CD4-positive, alpha-beta T cell treated with Interleukin-4 for 1 hour (primary cell): ENCODE results near the gene UBQLNL.

Source experiments
- DNase-seq, 2 donors: peaks; one replicate each; pipeline ENCODE4 v3.0.0-alpha.2; 2020 to 2022

UBQLNL gene

DNA sequence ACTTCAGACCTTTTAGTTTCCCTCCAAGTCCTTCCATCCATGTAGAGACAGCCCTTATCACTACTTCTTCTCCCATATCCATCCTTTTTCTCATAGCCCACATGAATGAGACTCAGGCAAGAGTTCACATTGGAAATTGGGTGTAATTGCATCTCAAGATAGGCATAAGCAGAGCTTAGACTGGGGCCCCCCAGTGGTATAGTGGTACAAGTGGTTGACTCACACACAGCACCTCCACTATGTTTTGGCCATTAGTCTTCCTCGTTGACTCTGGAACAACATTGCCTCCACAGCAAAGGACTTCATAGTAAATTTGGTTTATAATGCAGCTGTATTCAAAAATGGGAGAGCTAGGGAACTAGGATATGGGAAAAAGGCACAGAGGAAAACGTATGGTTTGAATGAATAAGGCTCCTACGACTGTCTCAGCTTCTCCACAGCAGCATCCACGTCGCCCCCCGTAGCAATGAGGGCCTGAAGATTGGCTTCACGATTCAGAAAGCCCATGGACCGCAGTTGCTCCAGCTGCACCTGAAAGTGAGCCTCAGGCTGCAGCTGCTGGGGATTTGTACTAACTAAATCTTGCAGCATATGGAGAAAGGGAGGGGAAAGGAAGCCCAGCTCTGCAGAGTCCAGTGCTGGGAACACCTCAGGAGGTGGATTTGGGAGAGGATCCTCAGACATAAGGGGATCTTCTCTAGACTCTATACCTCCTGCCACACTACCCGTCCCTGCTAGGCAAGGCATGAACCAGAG, 9.1 kb downstream of the UBQLNL start:
- DNase-seq: no peak

GRCh38 chr11:5505363-5506048, 11.0 kb downstream of the UBQLNL start:
- DNase-seq: no peak

- no peak for DNase-seq
These were observed 12.0 kb downstream of the UBQLNL start for GRCh38 chr11:5504403-5504921.

DNA sequence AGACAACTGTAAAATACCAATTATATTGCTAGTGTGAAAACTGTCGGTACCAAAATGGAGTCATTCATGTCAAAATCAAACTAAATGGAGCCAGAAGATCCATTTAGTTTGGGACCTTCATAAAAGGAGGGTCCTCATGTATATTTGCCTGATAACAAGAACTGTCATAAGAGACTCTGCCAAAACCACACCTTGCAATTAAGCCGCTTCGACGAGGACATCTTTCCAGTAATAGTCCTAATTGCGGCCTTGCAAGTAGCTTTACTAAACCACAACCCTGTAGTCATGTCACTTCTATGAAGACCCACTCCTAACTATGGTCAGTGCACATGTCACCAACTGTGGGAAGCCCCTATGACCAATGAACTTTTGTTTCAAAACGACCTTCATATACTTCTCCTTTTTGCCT, 16.1 kb downstream of the UBQLNL start:
- no peak for DNase-seq

- no peak for DNase-seq
These were observed 16.8 kb downstream of the UBQLNL start for GRCh38 chr11:5499671-5500070.

DNA sequence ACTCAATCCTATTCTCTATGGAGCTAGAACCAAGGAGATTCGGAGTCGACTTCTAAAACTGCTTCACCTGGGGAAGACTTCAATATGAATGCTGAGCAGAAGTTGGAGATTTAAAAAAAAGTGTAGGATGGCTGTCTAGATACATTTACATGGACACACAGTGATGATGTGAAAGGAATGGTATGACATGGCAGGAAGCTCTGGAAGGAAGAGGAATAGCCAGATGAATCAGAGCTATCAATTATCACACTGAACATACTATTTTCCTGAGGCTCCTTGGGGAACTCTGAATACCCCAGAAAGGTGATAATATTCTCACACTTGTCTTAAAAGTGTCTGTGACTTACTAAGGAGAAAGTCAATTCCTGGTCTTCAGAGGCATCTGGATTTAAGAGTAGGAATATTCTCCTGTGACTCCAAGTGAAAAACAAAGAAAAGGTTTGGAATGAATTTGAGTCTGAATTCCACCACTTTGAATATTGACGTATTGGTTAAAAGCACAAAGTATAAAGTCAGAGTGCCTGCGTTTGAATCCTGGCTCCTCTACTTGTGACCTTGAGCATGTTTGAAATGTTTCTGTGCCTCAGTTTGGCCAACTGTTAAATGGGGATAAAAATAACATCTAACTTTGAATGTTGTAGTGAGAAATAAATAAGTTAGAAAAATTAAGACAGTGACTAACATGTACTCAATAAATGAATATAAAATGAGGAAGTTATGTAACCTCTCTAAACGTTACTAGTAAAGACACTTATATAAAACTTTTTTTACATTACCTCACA, 26.7 kb downstream of the UBQLNL start:
- no peak for DNase-seq

GRCh38 chr11:5488798-5489399, 27.6 kb downstream of the UBQLNL start:
- DNase-seq: no peak

DNA sequence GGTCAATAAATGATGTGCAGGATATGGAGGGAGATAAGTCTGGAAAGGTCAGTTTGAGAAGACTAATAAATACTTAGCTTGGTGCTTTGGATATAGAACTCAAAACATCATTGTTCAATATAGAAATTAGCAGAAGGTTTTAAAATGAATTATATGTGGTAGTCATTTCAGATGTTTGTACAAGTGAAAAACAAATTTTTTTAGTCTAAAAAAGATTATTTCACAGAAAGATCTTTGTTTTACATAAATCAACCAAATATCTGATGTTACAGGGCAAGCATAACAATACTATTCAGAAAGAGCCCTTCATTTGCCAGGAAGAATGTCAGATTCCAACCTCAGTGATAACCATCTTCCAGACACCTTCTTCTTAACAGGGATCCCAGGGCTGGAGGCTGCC, 28.1 kb downstream of the UBQLNL start, which contains the start of gene OR52D1:
TSS of gene OR52D1 (plus strand) at position 301 of the 400 bp plus-strand sequence. CDS start at position 323, 22 bp downstream.
- DNase-seq: no peak

DNA sequence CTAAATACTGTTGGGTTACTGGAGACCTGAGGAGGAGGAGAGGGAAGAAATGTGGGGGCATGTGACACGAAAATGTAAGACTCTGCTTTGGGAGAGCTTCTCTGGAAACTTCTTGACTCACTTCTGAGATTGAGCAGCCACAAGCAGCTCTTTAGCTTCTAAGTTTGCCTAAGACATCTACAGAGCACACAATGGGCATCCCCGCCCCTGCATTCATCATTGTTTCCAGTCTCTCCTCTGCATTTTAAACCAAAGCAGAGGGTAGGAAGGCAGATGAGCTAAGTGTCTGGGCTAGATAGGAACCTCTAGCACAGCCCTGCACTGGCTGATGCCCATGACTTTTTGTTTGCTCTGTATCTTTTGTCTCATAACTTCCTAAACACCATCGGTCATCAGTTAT, 30.1 kb downstream of the UBQLNL start:
- DNase-seq: no peak

DNA sequence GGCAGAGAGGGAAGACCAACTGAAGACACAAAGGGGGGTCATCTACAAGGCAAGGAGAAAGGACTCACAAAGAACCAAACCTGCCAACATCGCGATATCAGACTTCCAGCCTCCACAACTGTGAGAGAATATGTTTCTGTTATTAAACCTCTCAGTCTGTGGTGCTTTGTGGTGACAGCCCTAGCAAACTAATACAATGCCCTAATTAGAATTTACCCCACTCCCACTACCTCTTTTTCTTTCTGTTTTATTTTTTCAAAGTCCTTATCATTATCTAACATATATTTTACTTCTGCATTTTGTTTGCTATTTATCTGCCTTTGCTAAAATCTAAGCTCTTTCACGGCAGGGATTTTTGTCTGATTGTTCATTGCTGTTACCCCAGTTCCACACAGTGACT, 30.5 kb downstream of the UBQLNL start:
- DNase-seq: no peak

DNA sequence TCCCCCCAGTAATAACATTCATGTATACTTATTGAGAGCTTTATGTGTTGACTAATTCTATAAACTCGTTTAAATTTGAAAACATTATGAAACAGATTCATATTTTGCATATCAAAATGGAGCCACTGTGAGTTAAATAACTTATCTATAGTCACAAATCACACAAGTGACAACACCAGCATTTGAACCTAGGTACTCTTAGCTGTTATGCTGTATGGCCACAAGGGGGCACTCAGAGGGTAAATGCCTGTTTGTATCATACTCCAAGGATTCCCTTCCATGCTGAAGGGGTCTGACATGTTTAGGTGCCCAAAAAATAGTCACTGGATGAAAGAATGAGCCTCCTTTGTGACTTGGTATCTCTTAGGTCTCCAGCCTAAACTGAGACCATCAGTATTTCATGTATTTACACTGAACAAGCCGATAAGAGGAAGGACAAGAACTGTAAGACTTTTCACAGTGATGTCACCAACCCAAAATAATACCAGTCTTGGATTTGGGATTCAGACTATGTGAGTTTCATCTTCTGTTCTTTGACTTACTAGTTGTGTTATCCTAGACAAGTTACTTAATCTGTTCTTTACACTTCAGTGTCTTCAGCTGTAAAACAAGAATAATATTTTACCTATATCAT, 40.2 kb downstream of the UBQLNL start:
- peak; percentile 30 to 43 for DNase-seq

DNA sequence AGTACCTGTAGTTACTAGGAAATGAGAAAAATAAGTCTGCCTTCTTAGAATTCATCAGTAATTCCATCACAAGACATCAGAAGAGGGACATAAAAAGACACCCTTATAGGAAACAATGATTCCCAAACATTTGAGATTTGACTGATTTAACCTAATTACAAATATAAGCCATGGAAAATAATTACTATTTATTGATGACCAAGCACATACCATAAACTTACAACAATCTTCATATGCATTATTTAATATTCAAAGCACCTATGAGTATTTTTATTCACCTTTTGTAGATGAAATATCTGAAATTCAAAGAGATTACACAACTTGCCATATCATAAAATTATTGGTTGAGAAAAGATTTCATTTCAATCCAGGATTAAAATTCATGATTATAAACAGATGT, 42.6 kb downstream of the UBQLNL start:
- no peak for DNase-seq

- DNase-seq: no peak
These were observed 49.0 kb downstream of the UBQLNL start for GRCh38 chr11:5467527-5467926.
